Measurements from ENCODE around the gene HSDL2.

Gene HSDL2

DNA sequence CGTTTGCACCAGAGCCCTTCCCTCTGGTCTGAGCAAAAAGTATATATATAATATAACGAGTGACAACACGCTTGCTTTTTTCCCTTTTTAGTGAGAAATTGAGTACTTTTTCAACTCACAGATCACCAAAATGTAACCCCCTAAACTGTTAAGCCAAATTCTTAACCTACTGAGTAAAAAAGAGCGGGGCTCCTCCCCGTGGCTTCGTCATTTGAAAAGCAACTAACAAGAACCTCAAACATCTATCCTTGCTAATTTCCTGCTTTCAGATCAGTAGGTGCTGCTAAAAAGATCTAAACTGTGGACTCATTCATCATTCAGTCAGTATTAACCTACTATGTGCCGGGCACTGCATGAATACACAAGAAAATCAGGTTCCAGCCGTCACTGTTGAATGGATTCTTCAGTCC is 45.5 kb upstream of the HSDL2 start:
- TF ChIP-seq SNAI2 (CRISPR knock-in tag; IDR thresholded peaks at IDR 0.05) (no peak), ZNF8 (CRISPR knock-in tag; IDR thresholded peaks at IDR 0.05) (no peak), ZFP30 (CRISPR knock-in tag; IDR thresholded peaks at IDR 0.05) (no peak), ZNF565 (CRISPR knock-in tag; conservative IDR thresholded peaks at IDR 0.05; ENCODE audit: low read depth) (no peak)
- TF ChIP-seq, protein P1, sequence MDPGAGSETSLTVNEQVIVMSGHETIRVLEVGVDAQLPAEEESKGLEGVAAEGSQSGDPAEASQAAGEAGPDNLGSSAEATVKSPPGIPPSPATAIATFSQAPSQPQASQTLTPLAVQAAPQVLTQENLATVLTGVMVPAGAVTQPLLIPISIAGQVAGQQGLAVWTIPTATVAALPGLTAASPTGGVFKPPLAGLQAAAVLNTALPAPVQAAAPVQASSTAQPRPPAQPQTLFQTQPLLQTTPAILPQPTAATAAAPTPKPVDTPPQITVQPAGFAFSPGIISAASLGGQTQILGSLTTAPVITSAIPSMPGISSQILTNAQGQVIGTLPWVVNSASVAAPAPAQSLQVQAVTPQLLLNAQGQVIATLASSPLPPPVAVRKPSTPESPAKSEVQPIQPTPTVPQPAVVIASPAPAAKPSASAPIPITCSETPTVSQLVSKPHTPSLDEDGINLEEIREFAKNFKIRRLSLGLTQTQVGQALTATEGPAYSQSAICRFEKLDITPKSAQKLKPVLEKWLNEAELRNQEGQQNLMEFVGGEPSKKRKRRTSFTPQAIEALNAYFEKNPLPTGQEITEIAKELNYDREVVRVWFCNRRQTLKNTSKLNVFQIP (CRISPR knock-in tag; IDR thresholded peaks at IDR 0.05; ENCODE audit: borderline replicate concordance, low read depth), result no peak
- no peak for ATAC-seq

DNA sequence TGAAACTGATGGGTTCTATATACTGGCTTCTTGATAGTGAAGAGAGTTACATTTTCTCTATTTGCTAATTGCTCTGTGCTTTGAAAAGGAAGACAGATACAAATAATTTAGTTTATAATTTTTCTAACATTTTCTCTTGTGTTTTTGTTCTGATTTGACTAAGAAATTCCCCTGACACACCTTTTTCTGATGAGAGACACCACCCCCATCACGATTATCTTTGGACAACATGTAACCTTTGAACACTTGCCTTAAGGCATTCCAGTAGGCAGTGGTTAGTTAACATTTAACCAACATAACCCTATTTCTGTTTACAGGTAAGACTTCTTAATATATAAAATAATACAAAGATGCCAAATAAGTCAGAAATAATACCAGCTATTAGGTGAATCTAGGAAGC is 42.4 kb upstream of the HSDL2 start:
- TF ChIP-seq OSR1 (CRISPR knock-in tag; IDR thresholded peaks at IDR 0.05) (no peak), ZNF8 (CRISPR knock-in tag; IDR thresholded peaks at IDR 0.05) (no peak), SNAI2 (CRISPR knock-in tag; IDR thresholded peaks at IDR 0.05) (no peak), ZFP30 (CRISPR knock-in tag; IDR thresholded peaks at IDR 0.05) (no peak), CSDC2 (CRISPR knock-in tag; IDR thresholded peaks at IDR 0.05) (no peak), GLIS3 (CRISPR knock-in tag; IDR thresholded peaks at IDR 0.05) (no peak), ZNF70 (CRISPR knock-in tag; IDR thresholded peaks at IDR 0.05) (no peak), TCF4 (CRISPR knock-in tag; IDR thresholded peaks at IDR 0.05; ENCODE audit: borderline replicate concordance) (no peak), BACH2 (CRISPR knock-in tag; IDR thresholded peaks at IDR 0.05; ENCODE audit: borderline replicate concordance) (no peak), ZFP3 (CRISPR knock-in tag; IDR thresholded peaks at IDR 0.05) (no peak), ISL1 (CRISPR knock-in tag; IDR thresholded peaks at IDR 0.05) (no peak), PPARA (CRISPR knock-in tag; IDR thresholded peaks at IDR 0.05; ENCODE audit: borderline replicate concordance) (no peak), ZNF565 (CRISPR knock-in tag; conservative IDR thresholded peaks at IDR 0.05; ENCODE audit: low read depth) (no peak), TOX (CRISPR knock-in tag; IDR thresholded peaks at IDR 0.05; ENCODE audit: borderline replicate concordance) (no peak), ZC3H10 (CRISPR knock-in tag; IDR thresholded peaks at IDR 0.05) (no peak)
- TF ChIP-seq, protein P2, sequence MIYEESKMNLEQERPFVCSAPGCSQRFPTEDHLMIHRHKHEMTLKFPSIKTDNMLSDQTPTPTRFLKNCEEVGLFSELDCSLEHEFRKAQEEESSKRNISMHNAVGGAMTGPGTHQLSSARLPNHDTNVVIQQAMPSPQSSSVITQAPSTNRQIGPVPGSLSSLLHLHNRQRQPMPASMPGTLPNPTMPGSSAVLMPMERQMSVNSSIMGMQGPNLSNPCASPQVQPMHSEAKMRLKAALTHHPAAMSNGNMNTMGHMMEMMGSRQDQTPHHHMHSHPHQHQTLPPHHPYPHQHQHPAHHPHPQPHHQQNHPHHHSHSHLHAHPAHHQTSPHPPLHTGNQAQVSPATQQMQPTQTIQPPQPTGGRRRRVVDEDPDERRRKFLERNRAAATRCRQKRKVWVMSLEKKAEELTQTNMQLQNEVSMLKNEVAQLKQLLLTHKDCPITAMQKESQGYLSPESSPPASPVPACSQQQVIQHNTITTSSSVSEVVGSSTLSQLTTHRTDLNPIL (CRISPR knock-in tag; IDR thresholded peaks at IDR 0.05; ENCODE audit: low read depth), result no peak
- TF ChIP-seq, protein P3, sequence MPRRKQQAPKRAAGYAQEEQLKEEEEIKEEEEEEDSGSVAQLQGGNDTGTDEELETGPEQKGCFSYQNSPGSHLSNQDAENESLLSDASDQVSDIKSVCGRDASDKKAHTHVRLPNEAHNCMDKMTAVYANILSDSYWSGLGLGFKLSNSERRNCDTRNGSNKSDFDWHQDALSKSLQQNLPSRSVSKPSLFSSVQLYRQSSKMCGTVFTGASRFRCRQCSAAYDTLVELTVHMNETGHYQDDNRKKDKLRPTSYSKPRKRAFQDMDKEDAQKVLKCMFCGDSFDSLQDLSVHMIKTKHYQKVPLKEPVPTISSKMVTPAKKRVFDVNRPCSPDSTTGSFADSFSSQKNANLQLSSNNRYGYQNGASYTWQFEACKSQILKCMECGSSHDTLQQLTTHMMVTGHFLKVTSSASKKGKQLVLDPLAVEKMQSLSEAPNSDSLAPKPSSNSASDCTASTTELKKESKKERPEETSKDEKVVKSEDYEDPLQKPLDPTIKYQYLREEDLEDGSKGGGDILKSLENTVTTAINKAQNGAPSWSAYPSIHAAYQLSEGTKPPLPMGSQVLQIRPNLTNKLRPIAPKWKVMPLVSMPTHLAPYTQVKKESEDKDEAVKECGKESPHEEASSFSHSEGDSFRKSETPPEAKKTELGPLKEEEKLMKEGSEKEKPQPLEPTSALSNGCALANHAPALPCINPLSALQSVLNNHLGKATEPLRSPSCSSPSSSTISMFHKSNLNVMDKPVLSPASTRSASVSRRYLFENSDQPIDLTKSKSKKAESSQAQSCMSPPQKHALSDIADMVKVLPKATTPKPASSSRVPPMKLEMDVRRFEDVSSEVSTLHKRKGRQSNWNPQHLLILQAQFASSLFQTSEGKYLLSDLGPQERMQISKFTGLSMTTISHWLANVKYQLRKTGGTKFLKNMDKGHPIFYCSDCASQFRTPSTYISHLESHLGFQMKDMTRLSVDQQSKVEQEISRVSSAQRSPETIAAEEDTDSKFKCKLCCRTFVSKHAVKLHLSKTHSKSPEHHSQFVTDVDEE (CRISPR knock-in tag; IDR thresholded peaks at IDR 0.05), result no peak
- TF ChIP-seq, protein P1 (CRISPR knock-in tag; IDR thresholded peaks at IDR 0.05; ENCODE audit: borderline replicate concordance, low read depth), result no peak
- TF ChIP-seq, protein P4, sequence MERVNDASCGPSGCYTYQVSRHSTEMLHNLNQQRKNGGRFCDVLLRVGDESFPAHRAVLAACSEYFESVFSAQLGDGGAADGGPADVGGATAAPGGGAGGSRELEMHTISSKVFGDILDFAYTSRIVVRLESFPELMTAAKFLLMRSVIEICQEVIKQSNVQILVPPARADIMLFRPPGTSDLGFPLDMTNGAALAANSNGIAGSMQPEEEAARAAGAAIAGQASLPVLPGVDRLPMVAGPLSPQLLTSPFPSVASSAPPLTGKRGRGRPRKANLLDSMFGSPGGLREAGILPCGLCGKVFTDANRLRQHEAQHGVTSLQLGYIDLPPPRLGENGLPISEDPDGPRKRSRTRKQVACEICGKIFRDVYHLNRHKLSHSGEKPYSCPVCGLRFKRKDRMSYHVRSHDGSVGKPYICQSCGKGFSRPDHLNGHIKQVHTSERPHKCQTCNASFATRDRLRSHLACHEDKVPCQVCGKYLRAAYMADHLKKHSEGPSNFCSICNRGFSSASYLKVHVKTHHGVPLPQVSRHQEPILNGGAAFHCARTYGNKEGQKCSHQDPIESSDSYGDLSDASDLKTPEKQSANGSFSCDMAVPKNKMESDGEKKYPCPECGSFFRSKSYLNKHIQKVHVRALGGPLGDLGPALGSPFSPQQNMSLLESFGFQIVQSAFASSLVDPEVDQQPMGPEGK (CRISPR knock-in tag; IDR thresholded peaks at IDR 0.05; ENCODE audit: borderline replicate concordance), result no peak
- ATAC-seq, result no peak

DNA sequence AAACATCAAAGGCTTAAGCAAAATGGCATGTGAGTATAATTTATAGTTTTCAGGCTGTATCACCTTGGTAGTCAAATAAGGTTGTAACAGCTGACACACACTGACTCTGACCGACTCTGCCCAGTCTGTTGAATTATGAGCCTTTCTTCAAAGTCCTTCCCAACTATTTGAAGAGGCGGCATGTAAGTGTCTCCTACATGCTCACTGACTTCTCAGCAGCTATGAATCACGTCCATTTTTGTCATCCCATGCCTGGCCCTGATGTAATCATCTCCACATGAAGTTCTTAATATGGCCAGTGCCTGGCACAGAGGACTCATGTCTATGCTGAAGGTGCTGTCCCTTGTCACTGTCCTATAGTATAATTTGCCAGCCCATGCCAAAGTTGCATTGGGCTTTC is 41.3 kb upstream of the HSDL2 start:
- peak; percentile 42 for ATAC-seq
- TF ChIP-seq GLIS3 (CRISPR knock-in tag; IDR thresholded peaks at IDR 0.05), result no peak
- TF ChIP-seq ARNTL (CRISPR knock-in tag; IDR thresholded peaks at IDR 0.05; ENCODE audit: borderline replicate concordance, low read depth), result no peak
- no peak for TF ChIP-seq PPARA (CRISPR knock-in tag; IDR thresholded peaks at IDR 0.05; ENCODE audit: borderline replicate concordance)
- TF ChIP-seq OSR1 (CRISPR knock-in tag; IDR thresholded peaks at IDR 0.05), result no peak

Measured in SK-N-SH treated with all-trans-retinoic acid at 6 μM for 48 hours (cell line).